ENCODE results near the gene OR4K1. TPM values are rescaled to one million over a fixed set of nuclear protein-coding genes. Genes with fewer than 3 reads are reported as not detected.

Gene OR4K1
- total RNA-seq, 1 donor from 2014 or later, result not detected

GRCh38 chr14:19975291-19975690 lies 44.6 kb downstream of the OR4K1 start, which contains the start of gene OR4K15:
Gene OR4K15, plus strand, starts transcription at chr14:19975591. Its CDS starts 0 bp downstream, at chr14:19975591.
- Histone ChIP-seq H3K27ac (ENCODE audit: low read depth, low read length) (no peak within 1 kb of the TSS), H4K20me1 (ENCODE audit: insufficient read depth, low read length) (no peaks in the 10 kb centered on the region), H3K27me3 (ENCODE audit: insufficient read depth, low read length) (no peaks in the 10 kb centered on the region), H3K9ac (ENCODE audit: low read length) (no peak within 1 kb of the TSS), H3K4me3 (ENCODE audit: insufficient read depth, low read depth, low read length) (no peak within 1 kb of the TSS), H3K4me1 (ENCODE audit: insufficient read depth, low read length) (no peaks in the 10 kb centered on the region), H3K36me3 (ENCODE audit: insufficient read depth, low read length) (no peaks in the 10 kb centered on the region), H3K79me2 (ENCODE audit: insufficient read depth, low read length) (no peaks in the 10 kb centered on the region), H3K4me2 (ENCODE audit: low read length) (no peak within 1 kb of the TSS), H3K9me3 (ENCODE audit: insufficient read depth, low read depth, low read length) (no peaks in the 10 kb centered on the region), H2AFZ (ENCODE audit: low read depth, low read length) (no peak within 1 kb of the TSS)
- H3K27ac Mint-ChIP-seq (ENCODE audit: unreplicated experiment), result no peak within 1 kb of the TSS
- no peaks in the 10 kb centered on the region for H3K4me1 Mint-ChIP-seq (ENCODE audit: low read depth, unreplicated experiment)
- FAIRE-seq, result no peak
- no peaks in the 10 kb centered on the region for H3K27me3 Mint-ChIP-seq (ENCODE audit: low read depth, unreplicated experiment)
- no peaks in the 10 kb centered on the region for H3K36me3 Mint-ChIP-seq (ENCODE audit: low read depth, unreplicated experiment)
- TF ChIP-seq CTCF (IDR thresholded peaks at IDR 0.05; ENCODE audit: insufficient read depth, low read depth, low read length) (no peak), EZH2 (IDR thresholded peaks at IDR 0.05; ENCODE audit: insufficient read depth, low read length) (no peak)
- DNase-seq (ENCODE audit: low read depth), result no peak
- H3K9me3 Mint-ChIP-seq (ENCODE audit: unreplicated experiment), result no peaks in the 10 kb centered on the region
- no peak within 1 kb of the TSS for H3K4me3 Mint-ChIP-seq (ENCODE audit: unreplicated experiment)

Other genes with a start within 250 kb of the OR4K1 start
- not detected in 2 replicates for gene OR11H2, start 217.0 kb upstream of the OR4K1 start, total RNA-seq
- gene OR4Q3, start 187.3 kb upstream of the OR4K1 start, total RNA-seq, result not detected in 2 replicates
- gene OR4M1, start 157.4 kb upstream of the OR4K1 start, total RNA-seq, result not detected in 2 replicates
- not detected in 2 replicates for gene OR4N2, start 127.1 kb upstream of the OR4K1 start, total RNA-seq
- gene OR4K2, start 55.8 kb upstream of the OR4K1 start, total RNA-seq, result not detected in 2 replicates
- gene OR4K5, start 10.3 kb upstream of the OR4K1 start, total RNA-seq, result not detected in 2 replicates
- not detected in 2 replicates for gene OR4K15, start 44.7 kb downstream of the OR4K1 start, total RNA-seq
- not detected in 2 replicates for gene OR4Q2, start 71.2 kb downstream of the OR4K1 start, total RNA-seq
- not detected in 2 replicates for gene OR4K14, start 88.4 kb downstream of the OR4K1 start, total RNA-seq
- not detected in 2 replicates for gene OR4K13, start 105.1 kb downstream of the OR4K1 start, total RNA-seq
- not detected in 2 replicates for gene OR4L1, start 129.1 kb downstream of the OR4K1 start, total RNA-seq
- gene OR4K17, start 179.8 kb downstream of the OR4K1 start, total RNA-seq, result not detected in 2 replicates
- gene OR4N5, start 207.9 kb downstream of the OR4K1 start, total RNA-seq, result not detected in 2 replicates

Measured in astrocyte (in vitro differentiated cells and primary cell).